ENCODE data around the gene SH3RF3.

The SH3RF3 gene

GRCh38 chr2:109260116-109260855, 131.3 kb downstream of the SH3RF3 start:
- Histone ChIP-seq H3K36me3 (no peaks in the 10 kb centered on the region), H3K4me2 (peak overlapping the region; percentile 23 to 98 (median 46); a peak in 20 of 22 replicates), H3K27me3 (no peaks in the 10 kb centered on the region), H3K9me3 (replicated peaks in 1 of 11) (no peaks in the 10 kb centered on the region), H3K9ac (no peak overlapping the region), H4K20me1 (peaks cover 0 to 92% (median 50%) of the 10 kb centered on the region in 11 experiments; a peak in 18 of 22 replicates), H3K27ac (peak overlapping the region in 2 of 11 experiments; percentile 21 to 38; a peak in 1 of 22 replicates), H3K4me1 (peaks cover 72 to 98% (median 87%) of the 10 kb centered on the region in 10 experiments), H3K4me3 (no peak overlapping the region)
- no peak for TF ChIP-seq Cebpa-rat (IDR thresholded peaks at IDR 0.05)

GRCh38 chr2:109260886-109261700, 132.1 kb downstream of the SH3RF3 start:
- TF ChIP-seq Cebpa-rat (IDR thresholded peaks at IDR 0.05), result no peak
- Histone ChIP-seq H4K20me1 (peaks cover 0 to 97% (median 58%) of the 10 kb centered on the region in 11 experiments; a peak in 18 of 22 replicates), H3K4me3 (no peak overlapping the region), H3K27me3 (no peaks in the 10 kb centered on the region), H3K4me1 (peaks cover 74 to 98% (median 88%) of the 10 kb centered on the region in 10 experiments), H3K4me2 (peak overlapping the region; percentile 23 to 98 (median 46); a peak in 20 of 22 replicates), H3K9me3 (replicated peaks in 1 of 11) (no peaks in the 10 kb centered on the region), H3K27ac (peak overlapping the region in 3 of 11 experiments; percentile 21 to 38 (median 24); a peak in 2 of 22 replicates), H3K36me3 (no peaks in the 10 kb centered on the region), H3K9ac (no peak overlapping the region)

GRCh38 chr2:109261906-109262631, 133.1 kb downstream of the SH3RF3 start:
- no peak for TF ChIP-seq Cebpa-rat (IDR thresholded peaks at IDR 0.05)
- Histone ChIP-seq H3K27me3 (no peaks in the 10 kb centered on the region), H3K4me2 (peak overlapping the region in 10 of 11 experiments; percentile 9 to 98 (median 52); a peak in 17 of 22 replicates), H3K4me1 (peaks cover 74 to 98% (median 88%) of the 10 kb centered on the region in 10 experiments), H3K9me3 (replicated peaks in 1 of 11) (no peaks in the 10 kb centered on the region), H3K27ac (peak overlapping the region in 2 of 11 experiments; percentile 2 to 6; a peak in 1 of 22 replicates), H4K20me1 (peaks cover 0 to 99% (median 67%) of the 10 kb centered on the region in 11 experiments; a peak in 18 of 22 replicates), H3K36me3 (no peaks in the 10 kb centered on the region), H3K4me3 (no peak overlapping the region), H3K9ac (no peak overlapping the region)

GRCh38 chr2:109264595-109265328, 135.8 kb downstream of the SH3RF3 start:
- Histone ChIP-seq H3K4me2 (peak overlapping the region; percentile 48 to 82 (median 69)), H3K4me1 (peaks cover 72 to 98% (median 82%) of the 10 kb centered on the region in 10 experiments), H3K4me3 (no peak overlapping the region), H4K20me1 (peaks cover 0 to 100% (median 90%) of the 10 kb centered on the region in 11 experiments; a peak in 19 of 22 replicates), H3K36me3 (no peaks in the 10 kb centered on the region), H3K27ac (peak overlapping the region in 4 of 11 experiments; percentile 16 to 39 (median 26); a peak in 6 of 22 replicates), H3K27me3 (no peaks in the 10 kb centered on the region), H3K9ac (peak overlapping the region in 2 of 11 experiments; percentile 19 to 36; a peak in 2 of 22 replicates), H3K9me3 (replicated peaks in 1 of 11) (no peaks in the 10 kb centered on the region)
- peak in 6 of 11 experiments; percentile 44 to 82 (median 54); a peak in 8 of 22 replicates for TF ChIP-seq Cebpa-rat (IDR thresholded peaks at IDR 0.05)

GRCh38 chr2:109265369-109265768, 136.4 kb downstream of the SH3RF3 start:
- no peak for TF ChIP-seq Cebpa-rat (IDR thresholded peaks at IDR 0.05)
- H3K27ac ChIP-seq, result peak overlapping the region in 2 of 11 experiments; percentile 16 to 28; a peak in 3 of 22 replicates
- H3K36me3 ChIP-seq, result no peaks in the 10 kb centered on the region
- H3K4me2 ChIP-seq, result peak overlapping the region; percentile 48 to 82 (median 69)
- peaks cover 0 to 100% (median 90%) of the 10 kb centered on the region in 11 experiments; a peak in 19 of 22 replicates for H4K20me1 ChIP-seq
- no peaks in the 10 kb centered on the region for H3K9me3 ChIP-seq (replicated peaks in 1 of 11)
- H3K4me3 ChIP-seq, result no peak overlapping the region
- 0 out of 22 replicates have a peak overlapping the region, but pooled peaks of 1 of the 11 experiments have one; percentile 19 for H3K9ac ChIP-seq
- H3K4me1 ChIP-seq, result peaks cover 72 to 98% (median 82%) of the 10 kb centered on the region in 10 experiments
- no peaks in the 10 kb centered on the region for H3K27me3 ChIP-seq

GRCh38 chr2:109265953-109266352, 136.9 kb downstream of the SH3RF3 start:
- peak overlapping the region; percentile 48 to 82 (median 70); a peak in 21 of 22 replicates for H3K4me2 ChIP-seq
- no peaks in the 10 kb centered on the region for H3K27me3 ChIP-seq
- peaks cover 0 to 100% (median 90%) of the 10 kb centered on the region in 11 experiments; a peak in 19 of 22 replicates for H4K20me1 ChIP-seq
- no peaks in the 10 kb centered on the region for H3K36me3 ChIP-seq
- H3K4me3 ChIP-seq, result no peak overlapping the region
- H3K9me3 ChIP-seq (replicated peaks in 1 of 11), result no peaks in the 10 kb centered on the region
- H3K9ac ChIP-seq, result no peak overlapping the region
- TF ChIP-seq Cebpa-rat (IDR thresholded peaks at IDR 0.05), result no peak
- peak overlapping the region in 4 of 11 experiments; percentile 16 to 60 (median 46); a peak in 8 of 22 replicates for H3K27ac ChIP-seq
- H3K4me1 ChIP-seq, result peaks cover 71 to 98% (median 82%) of the 10 kb centered on the region in 10 experiments

GRCh38 chr2:109266496-109266895, 137.5 kb downstream of the SH3RF3 start:
- TF ChIP-seq Cebpa-rat (IDR thresholded peaks at IDR 0.05), result no peak
- Histone ChIP-seq H3K27ac (peak overlapping the region in 9 of 11 experiments; percentile 8 to 60 (median 45); a peak in 13 of 22 replicates), H3K4me1 (peaks cover 68 to 98% (median 80%) of the 10 kb centered on the region in 10 experiments), H4K20me1 (peaks cover 0 to 100% (median 90%) of the 10 kb centered on the region in 11 experiments; a peak in 19 of 22 replicates), H3K4me3 (no peak overlapping the region), H3K4me2 (peak overlapping the region; percentile 17 to 82 (median 69); a peak in 19 of 22 replicates), H3K27me3 (no peaks in the 10 kb centered on the region), H3K9me3 (replicated peaks in 1 of 11) (no peaks in the 10 kb centered on the region), H3K9ac (peak overlapping the region in 3 of 11 experiments; percentile 33 to 40 (median 36); a peak in 3 of 22 replicates), H3K36me3 (peaks cover 0 to 1% (median 0%) of the 10 kb centered on the region in 11 experiments; a peak in 1 of 22 replicates)

Data from BLaER1 treated with 17β-estradiol and CSF1 and Interleukin-3, amounts not matched to agents 10 nM and 100 nM (cell line).